Muscle layer of duodenum (tissue), 2 donors: ENCODE results near the gene AAGAB.

Source experiments
- H3K27ac ChIP-seq: one replicate; pipeline ENCODE4 v1.7.0; 2013; ENCODE audit warnings: mild to moderate bottlenecking, low read length
- H3K27me3 ChIP-seq: one replicate; pipeline ENCODE4 v1.7.0; 2013; ENCODE audit warnings: low read depth, mild to moderate bottlenecking, control low read depth, low read length
- H3K36me3 ChIP-seq, 2 donors: one replicate each; pipeline ENCODE4 v1.7.0; 2013; ENCODE audit warnings: low read length in 2 of 2, control low read depth in 1 of 2, mild to moderate bottlenecking in 1 of 2; ENCODE audit not compliant: insufficient read depth in 2 of 2, control insufficient read depth in 1 of 2
- H3K4me1 ChIP-seq, 2 donors: one replicate each; pipeline ENCODE4 v1.7.0; 2013; ENCODE audit warnings: low read length in 2 of 2, mild to moderate bottlenecking in 2 of 2, control low read depth in 1 of 2, moderate library complexity in 1 of 2; ENCODE audit not compliant: insufficient read depth in 2 of 2, control insufficient read depth in 1 of 2
- H3K4me3 ChIP-seq, 2 donors: one replicate each; pipeline ENCODE4 v1.7.0; 2013; ENCODE audit warnings: low read length in 2 of 2, low read depth in 1 of 2, mild to moderate bottlenecking in 1 of 2
- H3K9me3 ChIP-seq, 2 donors: one replicate each; pipeline ENCODE4 v1.7.0; 2013; ENCODE audit warnings: low read length in 2 of 2, control low read depth in 1 of 2, mild to moderate bottlenecking in 1 of 2; ENCODE audit not compliant: control insufficient read depth in 1 of 2
- donor health status: healthy.

The AAGAB gene

GRCh38 chr15:67202991-67203390 is 51.5 kb downstream of the AAGAB start:
- Histone ChIP-seq H3K9me3 (no peaks in the 10 kb centered on the region), H3K4me1 (no peaks in the 10 kb centered on the region), H3K36me3 (peaks cover 30 to 32% of the 10 kb centered on the region in 2 donors), H3K27me3 (no peaks in the 10 kb centered on the region), H3K4me3 (no peak overlapping the region), H3K27ac (no peak overlapping the region)

- peaks cover 0 to 2% of the 10 kb centered on the region in 2 donors for H3K4me1 ChIP-seq
- no peaks in the 10 kb centered on the region for H3K27me3 ChIP-seq
- no peaks in the 10 kb centered on the region for H3K9me3 ChIP-seq
- H3K4me3 ChIP-seq, result no peak overlapping the region
- H3K27ac ChIP-seq, result no peak overlapping the region
- H3K36me3 ChIP-seq, result peaks cover 29 to 30% of the 10 kb centered on the region in 2 donors
Observed at GRCh38 chr15:67202091-67202490, 52.4 kb downstream of the AAGAB start.

GRCh38 chr15:67201136-67201535 is 53.3 kb downstream of the AAGAB start:
- H3K4me3 ChIP-seq, result no peak overlapping the region
- peaks cover 0 to 3% of the 10 kb centered on the region in 2 donors for H3K4me1 ChIP-seq
- peaks cover 29 to 30% of the 10 kb centered on the region in 2 donors for H3K36me3 ChIP-seq

GRCh38 chr15:67199881-67200763 is 54.3 kb downstream of the AAGAB start:
- H3K4me3 ChIP-seq, result no peak overlapping the region
- H3K4me1 ChIP-seq, result peaks cover 0 to 3% of the 10 kb centered on the region in 2 donors
- H3K36me3 ChIP-seq, result peaks cover 23 to 28% of the 10 kb centered on the region in 2 donors
- no peaks in the 10 kb centered on the region for H3K9me3 ChIP-seq
- no peak overlapping the region for H3K27ac ChIP-seq
- H3K27me3 ChIP-seq, result no peaks in the 10 kb centered on the region

More at GRCh38 chr15:67201136-67201535, 53.3 kb downstream of the AAGAB start:
- H3K27ac ChIP-seq, result no peak overlapping the region
- H3K9me3 ChIP-seq, result no peaks in the 10 kb centered on the region
- H3K27me3 ChIP-seq, result no peaks in the 10 kb centered on the region

- peaks cover 0 to 3% of the 10 kb centered on the region in 2 donors for H3K4me1 ChIP-seq
Observed at GRCh38 chr15:67199391-67199790, 55.1 kb downstream of the AAGAB start.

GRCh38 chr15:67198157-67198754 is 56.2 kb downstream of the AAGAB start:
- H3K4me3 ChIP-seq, result no peak overlapping the region
- no peak overlapping the region for H3K27ac ChIP-seq
- peaks cover 16 to 17% of the 10 kb centered on the region in 2 donors for H3K36me3 ChIP-seq
- peaks cover 4 to 12% of the 10 kb centered on the region in 2 donors for H3K4me1 ChIP-seq
- H3K9me3 ChIP-seq, result no peaks in the 10 kb centered on the region
- no peaks in the 10 kb centered on the region for H3K27me3 ChIP-seq

More at GRCh38 chr15:67199391-67199790, 55.1 kb downstream of the AAGAB start:
- Histone ChIP-seq H3K36me3 (peaks cover 23 to 26% of the 10 kb centered on the region in 2 donors), H3K27ac (no peak overlapping the region), H3K4me3 (no peak overlapping the region), H3K9me3 (no peaks in the 10 kb centered on the region), H3K27me3 (no peaks in the 10 kb centered on the region)

GRCh38 chr15:67197364-67197695 is 57.1 kb downstream of the AAGAB start:
- H3K9me3 ChIP-seq, result no peaks in the 10 kb centered on the region
- H3K27me3 ChIP-seq, result no peaks in the 10 kb centered on the region
- peaks cover 9 to 17% of the 10 kb centered on the region in 2 donors for H3K36me3 ChIP-seq
- H3K4me3 ChIP-seq, result no peak overlapping the region
- H3K27ac ChIP-seq, result no peak overlapping the region
- peaks cover 4 to 18% of the 10 kb centered on the region in 2 donors for H3K4me1 ChIP-seq

- Histone ChIP-seq H3K27me3 (no peaks in the 10 kb centered on the region), H3K27ac (no peak overlapping the region), H3K9me3 (no peaks in the 10 kb centered on the region), H3K4me3 (no peak overlapping the region), H3K4me1 (peaks cover 4 to 18% of the 10 kb centered on the region in 2 donors), H3K36me3 (peaks cover 7 to 15% of the 10 kb centered on the region in 2 donors)
Observed at GRCh38 chr15:67196672-67197363, 57.6 kb downstream of the AAGAB start.

GRCh38 chr15:67196222-67196621 is 58.2 kb downstream of the AAGAB start:
- no peaks in the 10 kb centered on the region for H3K27me3 ChIP-seq
- H3K9me3 ChIP-seq, result no peaks in the 10 kb centered on the region
- H3K27ac ChIP-seq, result no peak overlapping the region
- no peak overlapping the region for H3K4me3 ChIP-seq
- H3K36me3 ChIP-seq, result peaks cover 9 to 14% of the 10 kb centered on the region in 2 donors
- H3K4me1 ChIP-seq, result peaks cover 4 to 18% of the 10 kb centered on the region in 2 donors

GRCh38 chr15:67195305-67195704 is 59.2 kb downstream of the AAGAB start:
- Histone ChIP-seq H3K4me3 (no peak overlapping the region), H3K27me3 (no peaks in the 10 kb centered on the region), H3K27ac (no peak overlapping the region), H3K36me3 (peaks cover 10 to 23% of the 10 kb centered on the region in 2 donors), H3K4me1 (peaks cover 4 to 18% of the 10 kb centered on the region in 2 donors), H3K9me3 (no peaks in the 10 kb centered on the region)
